Measurements from ENCODE around the gene MAD1L1. TPM values are rescaled to one million over a fixed set of nuclear protein-coding genes. Genes with fewer than 3 reads are reported as not detected.

The MAD1L1 gene
- total and polyA plus RNA-seq, 8 donors, result 12.8 to 469 (median 27.3) TPM

- Histone ChIP-seq H3K4me3 (peak overlapping the region; percentile 22 to 35 (median 32)), H3K9me3 (no peaks in the 10 kb centered on the region), H3K4me1 (peaks cover 0 to 28% (median 1%) of the 10 kb centered on the region in 4 donors), H3K27ac (peak overlapping the region; percentile 34 to 65 (median 59)), H3K36me3 (peaks cover 0 to 17% (median 15%) of the 10 kb centered on the region in 4 donors), H3K27me3 (no peaks in the 10 kb centered on the region)
- intact Hi-C loops (cut with DNase I; ENCODE audit: low total_unique reads), result no loop called here
- TF ChIP-seq POLR2A (IDR thresholded peaks at IDR 0.05), result no peak
- TF ChIP-seq, protein P1, sequence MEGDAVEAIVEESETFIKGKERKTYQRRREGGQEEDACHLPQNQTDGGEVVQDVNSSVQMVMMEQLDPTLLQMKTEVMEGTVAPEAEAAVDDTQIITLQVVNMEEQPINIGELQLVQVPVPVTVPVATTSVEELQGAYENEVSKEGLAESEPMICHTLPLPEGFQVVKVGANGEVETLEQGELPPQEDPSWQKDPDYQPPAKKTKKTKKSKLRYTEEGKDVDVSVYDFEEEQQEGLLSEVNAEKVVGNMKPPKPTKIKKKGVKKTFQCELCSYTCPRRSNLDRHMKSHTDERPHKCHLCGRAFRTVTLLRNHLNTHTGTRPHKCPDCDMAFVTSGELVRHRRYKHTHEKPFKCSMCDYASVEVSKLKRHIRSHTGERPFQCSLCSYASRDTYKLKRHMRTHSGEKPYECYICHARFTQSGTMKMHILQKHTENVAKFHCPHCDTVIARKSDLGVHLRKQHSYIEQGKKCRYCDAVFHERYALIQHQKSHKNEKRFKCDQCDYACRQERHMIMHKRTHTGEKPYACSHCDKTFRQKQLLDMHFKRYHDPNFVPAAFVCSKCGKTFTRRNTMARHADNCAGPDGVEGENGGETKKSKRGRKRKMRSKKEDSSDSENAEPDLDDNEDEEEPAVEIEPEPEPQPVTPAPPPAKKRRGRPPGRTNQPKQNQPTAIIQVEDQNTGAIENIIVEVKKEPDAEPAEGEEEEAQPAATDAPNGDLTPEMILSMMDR (IDR thresholded peaks at IDR 0.05), result no peak
- no peak for TF ChIP-seq EP300 (IDR thresholded peaks at IDR 0.05)
- TF ChIP-seq POLR2AphosphoS5 (IDR thresholded peaks at IDR 0.05), result no peak
- no peak for DNase-seq
- 66 to 83% (median 82%) methylated on average over 21 to 28 of the region's 28 CpGs for WGBS, 5 donors
These were observed 293.0 kb downstream of the MAD1L1 start for GRCh38 chr7:1939434-1940401.

GRCh38 chr7:1938788-1939433, 293.8 kb downstream of the MAD1L1 start:
- TF ChIP-seq EP300 (IDR thresholded peaks at IDR 0.05) (no peak), POLR2A (IDR thresholded peaks at IDR 0.05) (no peak), POLR2AphosphoS5 (IDR thresholded peaks at IDR 0.05) (no peak)
- TF ChIP-seq, protein P1 (IDR thresholded peaks at IDR 0.05), result no peak
- WGBS, 5 donors, result 77 to 93% (median 87%) methylated on average over 3 to 39 of the region's 39 CpGs
- no peaks in the 10 kb centered on the region for H3K9me3 ChIP-seq
- peak overlapping the region in 2 of 5 donors; percentile 59 for H3K27ac ChIP-seq
- H3K4me1 ChIP-seq, result peaks cover 0 to 28% (median 1%) of the 10 kb centered on the region in 4 donors
- intact Hi-C loops (cut with DNase I; ENCODE audit: low total_unique reads), result no loop called here
- H3K36me3 ChIP-seq, result peaks cover 0 to 17% (median 15%) of the 10 kb centered on the region in 4 donors
- H3K4me3 ChIP-seq, result peak overlapping the region in 3 of 4 donors; percentile 32 to 35 (median 33)
- no peaks in the 10 kb centered on the region for H3K27me3 ChIP-seq
- DNase-seq, result peak in 1 of 2 donors; percentile 42

DNA sequence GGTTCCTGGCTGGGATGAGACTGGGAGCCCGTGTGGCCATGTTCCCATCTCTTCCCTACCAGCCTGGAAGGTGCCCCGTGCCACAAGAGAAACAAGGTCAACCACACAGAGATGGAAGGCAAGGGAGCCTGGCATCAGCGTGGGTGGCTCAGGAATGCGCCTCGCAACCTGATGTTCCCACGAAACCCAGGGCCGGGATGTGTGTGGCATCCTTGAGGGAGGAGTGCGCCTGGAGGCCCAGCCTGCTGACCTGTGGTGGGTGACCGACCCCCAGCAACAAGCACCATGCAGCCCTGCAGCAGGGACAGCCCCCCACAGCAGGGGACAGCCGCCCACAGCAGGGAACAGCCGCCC, 295.5 kb downstream of the MAD1L1 start:
- Histone ChIP-seq H3K9me3 (no peaks in the 10 kb centered on the region), H3K27me3 (no peaks in the 10 kb centered on the region), H3K27ac (no peak overlapping the region), H3K36me3 (peaks cover 0 to 24% (median 19%) of the 10 kb centered on the region in 4 donors), H3K4me3 (no peak overlapping the region), H3K4me1 (peaks cover 0 to 27% (median 1%) of the 10 kb centered on the region in 4 donors)
- DNase-seq, result no peak
- TF ChIP-seq EP300 (IDR thresholded peaks at IDR 0.05) (no peak), POLR2AphosphoS5 (IDR thresholded peaks at IDR 0.05) (no peak), POLR2A (IDR thresholded peaks at IDR 0.05) (no peak)
- TF ChIP-seq, protein P1 (IDR thresholded peaks at IDR 0.05), result no peak
- intact Hi-C loops (cut with DNase I; ENCODE audit: low total_unique reads), result no loop called here
- WGBS, 5 donors, result 93 to 96% (median 94%) methylated on average over 3 to 11 of the region's 11 CpGs

DNA sequence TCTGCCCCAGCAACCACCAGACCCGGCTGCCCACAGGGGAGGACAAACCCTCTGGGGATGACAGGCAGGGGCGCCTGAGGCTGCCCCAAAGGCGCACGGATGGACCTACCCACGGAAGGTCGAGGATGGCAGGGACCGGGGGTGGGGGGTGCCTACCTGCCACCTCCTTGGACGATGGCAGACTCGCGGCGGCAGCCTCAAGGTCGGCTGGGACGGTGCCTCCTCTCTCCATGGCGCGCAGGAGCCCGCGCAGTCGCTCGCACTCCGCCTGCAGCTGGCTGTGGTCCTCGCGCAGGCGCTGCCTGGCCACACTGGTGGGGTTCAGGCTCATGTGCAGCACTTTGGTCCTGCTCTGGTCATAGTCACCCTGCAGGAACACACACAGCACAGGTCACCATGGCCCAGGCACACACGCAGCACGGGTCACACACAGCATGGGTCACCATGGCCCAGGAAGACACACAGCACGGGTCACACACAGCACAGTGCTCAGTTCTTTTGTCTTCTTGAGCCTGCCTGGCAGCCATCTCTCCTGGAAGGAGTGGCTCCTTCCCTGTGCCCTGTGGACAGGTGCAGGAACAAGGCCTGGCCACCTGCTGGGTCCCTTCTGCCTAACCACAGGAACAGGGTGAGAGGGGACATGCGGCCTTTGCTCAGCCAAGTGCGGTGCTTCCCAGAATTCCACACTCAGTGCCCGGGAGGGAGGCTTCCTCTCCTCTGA, 296.1 kb downstream of the MAD1L1 start:
- intact Hi-C loops (cut with DNase I; ENCODE audit: low total_unique reads), result no loop called here
- Histone ChIP-seq H3K4me3 (no peak overlapping the region), H3K27me3 (no peaks in the 10 kb centered on the region), H3K27ac (no peak overlapping the region), H3K9me3 (no peaks in the 10 kb centered on the region), H3K4me1 (peaks cover 0 to 22% (median 1%) of the 10 kb centered on the region in 4 donors), H3K36me3 (peaks cover 0 to 26% (median 20%) of the 10 kb centered on the region in 4 donors)
- no peak for TF ChIP-seq EP300 (IDR thresholded peaks at IDR 0.05)
- TF ChIP-seq POLR2A (IDR thresholded peaks at IDR 0.05), result no peak
- TF ChIP-seq, protein P1 (IDR thresholded peaks at IDR 0.05), result no peak
- TF ChIP-seq POLR2AphosphoS5 (IDR thresholded peaks at IDR 0.05), result no peak
- WGBS, 5 donors, result 78 to 92% (median 87%) methylated on average over 15 to 29 of the region's 29 CpGs
- DNase-seq, result no peak
